NCI-H1436 (cell line): ENCODE results near the gene CWF19L2.
"Not testable (repeated sequence)": the region's sequence is repeated elsewhere in the genome, so short reads cannot be mapped to it uniquely, and the experiment has no call there.

Experiments
- DNase-seq: peaks from one replicate; lab custom pipeline; 2025; lab: John Stamatoyannopoulos, UW

The CWF19L2 gene

DNA sequence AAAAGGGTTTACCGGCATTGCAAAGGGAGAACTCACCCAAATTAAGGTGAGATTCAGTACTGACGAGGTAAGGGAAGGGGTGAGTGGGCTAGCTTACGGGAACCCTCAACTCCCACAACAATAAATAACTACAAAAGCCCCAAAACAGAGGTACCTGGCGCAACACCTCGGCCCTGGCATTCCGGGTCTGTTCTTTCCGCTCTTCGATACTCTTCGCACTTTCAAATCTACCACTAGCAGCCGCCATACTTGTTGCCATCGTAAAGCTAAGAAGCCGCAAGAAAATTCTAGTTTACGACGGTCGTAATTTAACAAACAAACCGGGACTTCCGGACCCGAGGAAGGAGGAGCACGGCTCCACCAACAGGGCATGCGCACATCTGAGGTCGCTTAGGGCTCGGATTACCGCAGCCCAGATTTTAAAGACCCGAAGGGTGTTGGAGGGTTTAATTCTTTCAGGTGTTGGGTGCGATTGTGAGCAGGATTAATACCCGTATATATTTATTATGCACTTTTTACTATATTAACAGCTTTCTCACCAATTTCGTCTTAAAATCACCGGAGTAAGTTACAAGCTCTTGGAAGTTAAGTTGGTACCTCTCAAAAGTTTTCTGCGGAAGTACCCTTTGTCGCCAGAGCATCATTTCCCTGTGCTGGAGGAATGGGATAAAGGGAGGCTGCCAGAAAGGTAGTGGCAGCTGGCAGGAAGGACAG is at the start of gene CWF19L2:
TSS of gene CWF19L2 (minus strand) at position 268 of the 714 bp plus-strand sequence. CDS start at position 259, 9 bp downstream.
- DNase-seq, result peak; percentile 92

DNA sequence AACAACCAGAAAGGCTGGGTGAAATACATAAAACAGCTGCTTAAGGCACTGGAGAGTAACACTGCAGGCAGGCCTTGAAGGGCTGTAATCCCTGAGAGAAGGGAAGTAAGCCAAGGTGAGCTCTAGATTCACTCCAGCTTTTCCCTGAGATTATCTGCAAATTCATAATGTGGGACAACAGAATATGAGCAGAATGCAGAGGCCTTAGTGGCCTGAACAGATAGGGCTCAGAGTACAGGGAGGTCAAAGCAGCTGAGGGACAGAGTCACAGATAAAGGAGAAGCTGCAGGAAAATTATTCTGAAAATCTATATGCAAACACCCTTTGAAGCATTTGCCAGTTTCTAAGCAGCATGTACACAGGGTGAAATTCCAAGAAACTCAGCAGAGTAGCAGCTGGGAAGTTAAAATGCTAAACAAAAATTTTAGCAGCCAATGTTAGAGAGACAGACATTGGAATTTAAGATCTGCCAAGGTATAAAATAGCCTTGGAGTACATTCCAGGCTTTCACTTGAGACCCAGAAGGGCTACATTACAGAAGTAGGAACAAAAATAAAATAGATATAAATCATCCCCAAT is 48.1 kb upstream of the CWF19L2 start:
- no peak for DNase-seq

DNA sequence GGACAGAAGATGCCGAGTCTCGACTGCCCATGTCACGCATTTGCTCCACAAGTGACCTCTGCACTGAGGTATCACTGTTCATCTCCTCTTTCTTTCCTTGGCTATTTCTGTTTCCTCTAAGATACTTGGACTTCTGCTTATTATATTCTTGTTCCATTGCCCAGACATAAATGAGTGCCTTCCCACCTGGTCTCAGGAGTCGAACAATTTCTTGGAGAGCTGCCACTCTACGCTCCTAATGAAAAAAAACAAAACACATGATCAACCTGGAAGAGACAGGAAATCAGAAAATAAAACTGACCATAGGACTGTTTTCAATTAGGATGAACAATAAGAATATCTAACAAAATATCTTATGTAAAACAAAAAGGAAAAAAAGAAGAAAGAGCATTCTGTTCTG is 47.4 kb upstream of the CWF19L2 start:
- no peak for DNase-seq

DNA sequence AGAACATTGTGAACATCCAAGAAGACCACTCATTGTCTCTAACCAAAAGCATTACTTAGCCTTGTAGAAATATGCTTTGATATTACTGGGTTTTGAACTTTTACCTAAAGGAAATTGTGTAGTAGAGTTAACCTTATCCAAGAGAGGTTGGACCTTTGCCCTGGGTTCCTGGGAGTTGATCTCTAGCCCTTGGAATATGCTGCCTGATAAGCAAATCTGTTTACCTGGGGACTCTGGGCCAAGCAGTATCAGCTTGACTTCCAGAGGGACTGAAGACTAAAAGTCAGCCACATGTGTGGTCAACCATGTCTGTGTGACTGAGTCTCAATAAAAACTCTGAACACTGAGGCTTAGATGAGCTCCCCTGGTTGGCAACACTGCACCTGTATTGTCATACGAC is 44.1 kb upstream of the CWF19L2 start:
- DNase-seq, result no peak

DNA sequence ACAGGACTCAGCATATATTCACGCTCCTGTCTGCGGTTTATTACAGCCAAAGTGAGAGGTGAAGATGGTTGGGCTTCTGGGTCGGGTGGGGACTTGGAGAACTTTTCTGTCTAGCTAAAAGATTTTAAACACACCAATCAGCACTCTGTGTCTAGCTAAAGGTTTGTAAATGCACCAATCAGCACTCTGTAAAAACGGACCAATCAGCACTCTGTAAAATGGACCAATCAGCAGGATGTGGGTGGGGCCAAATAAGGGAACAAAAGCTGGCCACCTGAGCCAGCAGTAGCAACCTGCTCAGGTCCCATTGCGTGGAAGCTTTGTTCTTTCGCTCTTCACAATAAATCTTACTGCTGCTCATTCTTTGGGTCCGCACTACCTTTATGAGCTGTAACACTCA is 39.7 kb upstream of the CWF19L2 start:
- DNase-seq, result not testable (repeated sequence)

DNA sequence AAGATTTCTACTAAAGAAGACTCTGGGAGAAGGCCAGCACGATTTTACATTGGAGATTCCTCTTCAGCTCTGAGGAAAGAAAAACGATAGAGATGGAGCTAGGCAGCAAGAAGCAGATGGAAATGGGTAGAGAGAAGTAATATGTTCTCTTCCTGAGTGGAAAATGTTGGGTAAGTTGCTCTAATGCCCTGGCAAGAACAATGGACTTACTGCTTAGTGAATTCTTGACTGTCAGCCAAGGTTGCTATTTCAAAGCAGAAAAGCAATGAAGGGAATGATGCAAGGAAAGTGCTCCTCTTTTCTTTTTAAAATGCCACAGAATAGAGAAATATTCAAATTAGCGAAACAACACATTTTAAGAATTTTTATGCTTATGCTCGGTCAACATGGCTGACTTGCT is 38.4 kb upstream of the CWF19L2 start:
- DNase-seq, result no peak

DNA sequence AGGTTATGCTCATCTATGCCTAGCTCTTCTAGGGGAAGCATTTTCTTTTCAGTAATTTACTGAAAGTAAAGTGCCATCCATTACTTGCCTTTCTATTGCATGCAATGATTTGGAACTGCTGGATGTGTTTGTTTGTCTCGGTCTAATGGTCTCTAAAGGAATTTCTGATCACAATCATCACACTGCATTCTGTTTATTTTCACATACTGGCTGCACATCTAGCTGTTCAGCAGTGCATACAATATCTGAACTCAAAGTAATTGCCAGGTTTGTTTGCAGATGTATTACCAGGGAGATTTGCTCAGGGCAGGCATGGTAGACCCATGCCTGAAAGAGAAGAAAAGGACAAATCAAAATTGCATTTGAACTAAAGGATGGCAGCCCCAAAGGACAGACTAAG is 36.4 kb upstream of the CWF19L2 start:
- no peak for DNase-seq

DNA sequence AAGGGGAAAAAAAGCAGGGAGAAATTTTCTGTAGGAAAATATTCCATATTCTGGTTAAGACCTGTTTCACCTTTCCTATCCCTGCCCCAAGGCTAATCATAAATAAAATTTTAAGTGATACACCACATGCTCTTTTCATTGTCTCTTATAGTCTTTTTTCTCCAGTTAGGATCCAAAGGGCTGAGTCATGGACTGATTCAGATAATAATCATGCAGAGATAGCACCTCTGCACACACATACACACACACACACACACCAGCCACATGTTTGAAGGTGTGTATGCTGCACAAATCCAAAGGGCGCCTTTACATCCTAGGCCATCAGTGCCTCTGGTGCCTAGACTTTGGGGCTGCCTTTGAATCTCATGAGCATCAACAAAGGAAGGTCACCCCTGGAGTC is 35.5 kb upstream of the CWF19L2 start:
- no peak for DNase-seq

DNA sequence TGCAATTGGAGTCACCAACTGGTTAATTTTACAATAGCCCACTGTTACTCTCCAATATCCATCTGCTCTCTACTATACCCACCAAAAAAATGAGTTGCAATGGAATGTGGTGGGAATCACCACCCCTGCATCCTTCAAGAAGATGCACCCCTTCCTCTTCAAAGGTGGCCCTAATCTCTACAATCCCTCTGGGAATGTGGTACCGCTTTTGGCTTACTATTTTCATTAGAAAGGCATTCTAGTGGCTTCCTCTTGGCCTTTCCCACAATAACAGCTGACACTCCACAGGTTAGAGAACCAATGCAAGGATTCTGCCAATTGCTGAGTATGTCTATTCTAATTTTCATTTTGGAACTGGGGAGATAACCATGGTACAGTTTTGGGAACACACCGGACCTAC is 33.2 kb upstream of the CWF19L2 start:
- DNase-seq, result no peak

DNA sequence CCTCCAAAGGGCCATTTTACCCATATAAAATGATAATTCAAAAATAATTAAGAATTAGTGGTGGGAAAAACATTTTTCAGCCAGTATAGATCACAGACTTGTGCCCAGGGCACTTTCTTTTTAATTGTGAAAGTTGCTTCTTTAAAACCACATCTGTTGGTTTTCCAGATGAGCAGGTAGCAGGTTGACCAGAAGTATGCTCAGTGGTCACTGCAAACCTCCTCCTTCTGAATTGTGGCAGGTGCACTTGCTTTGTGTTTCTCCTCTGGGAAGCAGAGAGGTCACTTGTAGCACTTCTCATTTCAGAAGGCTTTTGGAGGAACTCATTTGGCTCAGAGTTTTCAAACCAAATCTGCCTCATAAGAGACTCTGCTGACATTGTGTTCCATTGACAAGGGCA is 24.6 kb upstream of the CWF19L2 start:
- DNase-seq, result no peak

DNA sequence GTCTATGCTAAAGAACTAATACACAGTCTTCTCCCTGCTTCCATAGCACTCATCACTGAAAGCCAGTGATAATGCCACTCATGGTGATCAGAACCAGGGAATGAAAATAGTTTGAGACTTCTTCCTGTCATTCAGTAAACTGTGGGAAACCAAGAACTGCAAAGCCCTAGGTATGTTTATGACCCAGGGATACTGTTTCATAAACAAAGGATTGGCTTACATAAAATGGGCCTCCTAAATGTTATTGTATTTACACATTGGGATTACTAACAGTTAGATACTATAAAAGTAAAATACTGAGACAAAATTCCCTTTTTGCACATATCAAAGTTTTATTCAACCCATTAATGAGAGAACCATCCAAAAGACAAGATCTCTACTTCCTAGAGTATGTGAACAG is 21.3 kb upstream of the CWF19L2 start:
- DNase-seq, result no peak

DNA sequence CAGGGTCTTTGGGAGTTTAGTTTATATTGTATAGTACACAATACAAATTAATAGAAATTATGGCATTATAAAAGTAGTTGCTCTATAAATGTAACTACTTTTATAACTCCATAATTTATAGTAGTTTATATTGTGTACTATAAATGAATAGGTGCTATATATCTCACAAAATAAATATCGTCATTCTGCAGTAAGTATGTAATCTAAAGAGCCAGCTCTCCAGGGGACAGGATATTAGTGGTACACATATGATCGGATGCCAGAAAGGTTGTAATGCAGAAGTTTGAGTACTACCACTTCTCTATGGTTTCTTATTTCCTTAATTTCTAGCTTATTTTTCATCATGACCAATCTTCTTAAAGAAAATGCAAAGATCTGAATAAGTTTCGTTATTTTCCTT is 20.2 kb upstream of the CWF19L2 start:
- no peak for DNase-seq

DNA sequence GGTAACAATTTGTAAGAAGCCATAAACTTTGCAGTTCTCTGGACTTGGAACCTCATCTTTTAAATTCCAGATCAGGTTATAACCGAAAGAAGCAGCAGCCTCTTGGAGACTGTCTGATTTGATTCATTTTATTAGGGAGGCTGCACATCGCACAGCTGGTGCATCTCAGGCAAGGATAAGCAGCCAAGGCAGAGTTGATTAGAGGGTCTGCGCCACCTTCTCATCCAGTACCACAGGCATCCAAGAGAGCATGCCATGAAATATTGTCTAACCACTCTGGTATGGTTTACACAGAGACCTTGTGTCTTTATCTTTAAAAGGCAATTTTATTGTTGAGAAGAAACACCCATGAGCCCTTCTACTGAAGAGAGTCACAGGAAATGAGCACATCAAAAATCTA is 16.2 kb upstream of the CWF19L2 start:
- no peak for DNase-seq

DNA sequence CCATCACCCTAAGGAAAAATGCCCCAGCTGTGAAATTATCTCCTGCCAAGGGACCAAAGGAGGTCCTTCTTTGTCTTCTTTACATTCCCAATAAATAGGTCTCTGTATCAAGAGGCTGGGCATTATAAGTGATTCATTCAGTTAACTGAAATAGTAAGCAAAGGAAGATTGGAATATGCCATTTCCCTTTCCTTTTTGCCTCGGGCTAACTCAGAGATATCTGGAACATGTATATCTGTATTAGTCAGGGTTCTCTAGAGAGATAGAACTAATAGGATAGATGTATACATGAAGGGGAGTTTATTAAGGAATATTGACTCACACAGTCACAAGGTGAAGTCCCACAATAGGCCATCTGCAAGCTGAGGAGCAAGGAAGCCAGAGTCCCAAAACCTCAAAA is 15.3 kb upstream of the CWF19L2 start:
- DNase-seq, result no peak

DNA sequence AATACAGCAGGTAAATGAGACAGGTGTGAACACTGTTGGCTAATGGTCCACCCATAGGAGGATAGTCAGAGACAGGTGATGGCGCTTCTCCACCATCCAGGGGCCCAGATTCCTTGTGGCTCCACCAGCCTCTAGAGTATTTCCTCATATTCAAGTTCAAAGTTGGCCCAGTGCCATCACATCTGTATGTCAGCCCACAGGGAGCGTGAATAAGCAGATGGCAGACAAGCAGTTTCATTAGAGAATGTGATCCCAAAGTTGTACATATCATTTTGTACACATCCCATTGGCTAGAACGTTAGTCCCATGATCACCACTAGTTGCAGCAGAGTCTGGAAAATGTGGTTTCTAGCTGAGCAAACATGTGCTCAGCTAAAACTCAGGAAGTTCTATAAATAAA is 11.0 kb upstream of the CWF19L2 start:
- DNase-seq, result no peak

DNA sequence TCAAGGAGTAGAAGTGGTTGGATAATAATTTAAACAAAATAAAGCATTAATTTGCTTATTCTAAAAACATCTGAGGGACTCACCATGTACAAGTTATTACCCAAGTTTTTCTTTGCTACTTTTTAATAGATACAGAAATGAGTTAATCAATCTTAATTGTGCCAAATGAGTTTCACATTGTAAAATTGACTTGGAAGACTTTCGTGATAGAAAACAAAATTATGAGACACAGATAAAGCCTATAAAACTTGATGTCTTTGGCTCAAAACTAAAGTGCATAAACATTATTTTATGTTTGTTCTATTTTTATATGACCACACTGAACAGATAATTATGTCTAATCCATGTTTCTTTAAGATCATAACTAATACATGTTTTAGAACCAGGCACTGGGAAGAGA is 10.1 kb upstream of the CWF19L2 start:
- no peak for DNase-seq

DNA sequence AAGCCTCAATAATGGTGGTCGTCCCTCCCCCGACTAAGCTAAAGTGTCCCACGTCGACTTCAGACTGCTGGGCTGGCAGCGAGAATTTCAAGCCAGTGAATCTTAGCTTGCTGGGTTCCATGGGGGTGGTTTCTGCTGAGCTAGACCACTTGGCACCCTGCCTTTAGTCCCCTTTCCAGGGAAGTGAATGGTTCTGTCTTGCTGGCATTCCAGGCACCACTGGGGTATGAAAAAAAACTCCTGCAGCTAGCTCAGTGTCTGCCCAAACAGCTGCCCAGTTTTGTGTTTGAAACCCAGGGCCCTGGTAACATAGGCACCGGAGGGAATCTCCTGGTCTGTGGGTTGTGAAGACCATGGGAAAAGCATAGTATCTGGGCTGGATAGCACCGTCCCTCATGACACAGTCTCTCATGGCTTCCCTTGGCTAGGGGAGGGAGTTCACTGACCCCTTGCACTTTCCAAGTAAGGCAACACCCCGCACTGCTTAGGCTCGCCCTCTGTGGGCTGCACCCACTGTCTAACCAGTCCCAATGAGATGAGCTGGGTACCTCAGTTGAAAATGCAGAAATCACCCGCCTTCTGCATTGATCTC is 8.7 kb upstream of the CWF19L2 start:
- not testable (repeated sequence) for DNase-seq

DNA sequence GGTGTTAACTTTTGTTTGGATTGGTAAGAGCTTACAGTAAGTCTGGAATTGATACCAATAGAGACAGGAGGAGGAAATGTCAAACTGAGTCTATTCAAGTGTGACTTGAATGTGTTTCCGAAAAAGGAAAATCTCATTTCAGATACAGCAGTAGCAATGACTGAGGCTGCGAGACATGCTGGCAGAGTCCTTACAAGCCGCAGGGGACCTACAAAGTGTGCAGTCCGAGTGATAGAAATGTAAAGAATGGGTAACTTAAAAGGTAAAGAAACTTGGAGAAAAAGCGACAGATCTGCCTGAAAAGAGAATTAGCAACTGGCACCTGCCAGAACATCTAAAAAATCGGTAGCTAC is 444 bp downstream of the CWF19L2 start:
- DNase-seq, result no peak

DNA sequence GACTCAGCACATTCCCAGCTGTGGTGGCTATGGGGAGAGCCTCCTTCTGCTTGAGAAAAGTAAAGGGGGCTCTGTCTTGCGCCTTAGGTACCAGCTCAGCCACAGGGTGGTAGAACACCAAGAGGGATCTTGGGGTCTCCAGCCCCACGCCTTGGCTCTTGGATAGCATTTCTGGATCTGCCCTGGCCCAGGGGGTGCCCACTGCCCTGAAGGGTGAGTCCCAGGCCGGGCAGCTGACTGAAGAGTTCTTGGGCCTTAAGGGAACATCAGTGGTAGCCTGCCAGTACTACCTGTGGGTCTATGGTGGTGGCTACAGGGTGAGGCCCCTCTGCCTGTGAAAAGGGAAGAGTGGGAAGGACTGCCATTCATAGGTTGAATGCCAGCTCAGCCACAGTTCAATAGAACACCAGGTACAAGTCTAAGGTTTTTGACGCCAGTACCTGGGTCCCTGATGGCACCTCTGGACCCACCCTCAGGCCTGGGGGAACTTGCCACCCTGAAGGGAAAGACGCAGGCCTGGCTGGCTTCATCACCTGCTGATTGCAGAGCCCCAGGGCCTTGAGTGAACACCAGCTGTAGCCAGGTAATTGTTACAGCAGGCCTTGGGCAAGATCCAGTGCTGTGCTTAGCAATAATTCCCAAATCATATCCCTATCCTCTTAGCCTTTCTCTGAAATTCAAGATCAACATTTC is 3.9 kb downstream of the CWF19L2 start:
- DNase-seq, result no peak

DNA sequence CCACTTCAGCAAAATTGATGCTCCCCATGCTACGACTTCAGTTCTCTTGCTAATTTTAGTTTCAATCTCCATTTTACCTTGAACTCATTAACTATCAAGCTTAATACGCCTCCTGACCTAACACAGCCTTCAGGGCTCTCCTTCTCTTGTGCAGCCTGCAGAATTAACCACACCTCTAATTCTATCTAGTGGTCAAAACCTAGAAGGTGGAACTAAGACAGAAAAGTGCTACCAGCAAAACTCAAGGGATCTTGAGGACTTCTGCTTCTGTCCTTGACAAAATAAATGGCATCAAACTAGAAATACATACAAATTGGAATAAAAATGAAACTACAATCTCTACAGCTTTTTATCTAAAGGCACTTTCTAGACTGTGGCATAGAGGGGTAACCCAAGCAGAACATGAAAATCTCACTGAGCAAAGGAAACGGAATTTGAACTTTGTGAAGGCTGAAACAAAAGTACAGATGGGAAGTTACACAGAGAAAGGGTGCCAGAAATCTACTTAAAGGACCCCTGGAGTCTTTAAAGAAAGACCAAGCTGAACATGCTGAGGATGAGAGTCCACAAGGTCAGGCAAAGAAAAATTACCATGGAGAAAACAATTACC is 10.7 kb downstream of the CWF19L2 start:
- DNase-seq, result no peak

DNA sequence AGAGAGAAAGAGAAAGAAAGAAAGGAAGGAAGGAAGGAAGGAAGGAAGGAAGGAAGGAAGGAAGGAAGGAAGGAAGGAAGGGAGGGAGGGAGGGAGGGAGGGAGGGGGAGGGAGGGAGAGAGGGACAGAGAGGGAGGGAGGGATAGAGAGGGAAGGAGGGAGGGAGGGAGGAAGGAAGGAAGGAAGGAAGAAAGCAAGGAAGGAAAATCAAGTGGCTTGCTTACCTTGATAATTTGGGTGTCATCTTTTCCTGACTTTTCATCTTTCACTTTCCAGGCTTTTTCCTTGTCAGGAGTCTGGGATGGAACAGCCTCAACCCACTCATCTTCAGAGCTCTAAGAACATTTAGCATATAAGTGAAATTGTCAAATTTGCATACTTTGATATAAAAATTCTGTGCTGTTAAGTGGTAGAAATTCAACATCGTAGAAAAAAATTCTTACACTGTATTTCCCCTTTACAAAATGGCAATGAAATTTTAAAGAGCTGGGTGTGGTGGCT is 14.9 kb downstream of the CWF19L2 start:
- DNase-seq, result no peak

DNA sequence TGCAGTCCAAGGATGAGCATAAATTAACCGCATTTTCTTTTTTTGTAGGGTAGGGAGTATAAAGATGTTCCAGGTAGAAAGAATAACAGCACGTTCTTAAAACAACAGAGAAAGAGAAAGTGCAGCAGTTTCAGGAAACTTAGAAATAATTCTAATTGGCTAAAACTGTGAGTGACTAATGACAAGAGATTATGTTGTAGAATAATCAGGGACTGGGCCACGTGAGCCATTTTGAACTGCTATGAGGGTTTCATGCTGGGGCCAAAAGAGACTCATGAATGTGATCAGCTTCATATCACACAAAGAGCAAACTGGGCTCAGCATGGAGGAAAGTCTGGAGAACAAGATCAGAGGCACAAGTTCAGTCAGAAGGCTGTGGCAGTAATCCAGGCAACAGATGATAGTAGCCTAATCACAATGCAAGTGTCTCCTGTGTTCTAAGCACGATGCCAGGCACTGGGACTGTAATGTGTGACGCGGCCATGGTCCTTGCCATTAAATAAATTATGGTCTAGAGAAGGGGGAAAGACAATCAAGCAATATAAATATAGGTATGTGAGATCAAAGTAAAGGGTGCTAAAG is 17.9 kb downstream of the CWF19L2 start:
- DNase-seq, result no peak
